GM23248 (cell line): Measurements from ENCODE around the gene SHISA5. TPM values are rescaled to one million over a fixed set of nuclear protein-coding genes. Genes with fewer than 3 reads are reported as not detected.

ENCODE experiments used
- DNase-seq: peaks from one replicate; pipeline ENCODE4 v3.0.0-alpha.2; 2015
- H2AFZ ChIP-seq: fragments of 200-600 bp; sonication (generic); 2 replicates; pipeline ENCODE4 v1.6.1; 2016; ENCODE audit warnings: antibody characterized with exemption
- H3F3A ChIP-seq: fragments of 200-600 bp; sonication (generic); 2 replicates; pipeline ENCODE4 v1.6.1; 2016; ENCODE audit warnings: mild to moderate bottlenecking, antibody characterized with exemption, mixed run types; ENCODE audit not compliant: insufficient read depth
- H3K27ac ChIP-seq: fragments of 200-600 bp; sonication (generic); 2 replicates; pipeline ENCODE4 v1.5.1; 2016; ENCODE audit warnings: mild to moderate bottlenecking
- H3K27me3 ChIP-seq: fragments of 200-600 bp; sonication (generic); replicated peaks from 2 replicates; pipeline ENCODE4 v1.6.1; 2016; ENCODE audit warnings: mild to moderate bottlenecking; ENCODE audit not compliant: insufficient read depth
- H3K36me3 ChIP-seq: fragments of 200-600 bp; sonication (generic); 2 replicates; pipeline ENCODE4 v1.6.1; 2016; ENCODE audit warnings: low read depth, mild to moderate bottlenecking
- H3K4me1 ChIP-seq: fragments of 200-600 bp; sonication (generic); 2 replicates; pipeline ENCODE4 v1.6.1; 2016; ENCODE audit warnings: mild to moderate bottlenecking; ENCODE audit not compliant: insufficient read depth
- H3K4me2 ChIP-seq: fragments of 200-600 bp; sonication (generic); one replicate; pipeline ENCODE4 v1.6.1; 2016; ENCODE audit warnings: mild to moderate bottlenecking; ENCODE audit not compliant: unreplicated experiment
- H3K4me3 ChIP-seq: fragments of 200-600 bp; sonication (generic); 2 replicates; pipeline ENCODE4 v1.5.1; 2016; ENCODE audit warnings: mild to moderate bottlenecking
- H3K79me2 ChIP-seq: fragments of 200-600 bp; sonication (generic); 2 replicates; pipeline ENCODE4 v1.6.1; 2016; ENCODE audit warnings: mild to moderate bottlenecking; ENCODE audit not compliant: insufficient read depth
- H3K9ac ChIP-seq: fragments of 200-600 bp; sonication (generic); 2 replicates; pipeline ENCODE4 v1.6.1; 2016; ENCODE audit warnings: mild to moderate bottlenecking
- H3K9me2 ChIP-seq: fragments of 200-600 bp; sonication (generic); 2 replicates; pipeline ENCODE4 v1.6.1; 2016; ENCODE audit warnings: mixed run types, mild to moderate bottlenecking, moderate library complexity; ENCODE audit not compliant: insufficient read depth
- H3K9me3 ChIP-seq: fragments of 200-600 bp; sonication (generic); one replicate; pipeline ENCODE4 v1.6.1; 2017; ENCODE audit warnings: low read depth
- H4K20me1 ChIP-seq: fragments of 200-600 bp; sonication (generic); 2 replicates; pipeline ENCODE4 v1.6.0; 2016; ENCODE audit not compliant: insufficient read depth
- EZH2 ChIP-seq: fragments of 200-600 bp; sonication (generic); IDR thresholded peaks from 2 replicates; pipeline ENCODE4 v1.6.1; 2018; ENCODE audit warnings: antibody characterized with exemption, mild to moderate bottlenecking; ENCODE audit not compliant: insufficient read depth, poor library complexity, severe bottlenecking
- EZH2phosphoT487 ChIP-seq: fragments of 200-600 bp; sonication (generic); IDR thresholded peaks from 2 replicates; pipeline ENCODE4 v1.6.1; 2018; ENCODE audit warnings: antibody characterized with exemption, moderate library complexity, mild to moderate bottlenecking, low read depth; ENCODE audit not compliant: insufficient read depth
- WGBS, 2 experiments: methylation state at CpG; one replicate each; pipeline ENCODE4 v1.1.6; 2015 to 2017; ENCODE audit warnings: low lambda C conversion rate in 2 of 2, low coverage in 1 of 2; ENCODE audit errors: missing lambda C conversion rate in 2 of 2; 5-methylcytosine and 5-hydroxymethylcytosine counted together
- in situ Hi-C: fragments of 300-500 bp; cut with MboI; formaldehyde crosslinking; loops from 2 replicates; pipeline ENCODE4 v1.15.0; 2020
- microRNA-seq: library from miRNA; unstranded; fragments of <30 nt; microRNA quantifications from one replicate; pipeline ENCODE4, GENCODE V29; 2016; ENCODE audit warnings: borderline number of aligned reads
- polyA plus RNA-seq: library from polyadenylated mRNA; unstranded; fragments of >200 nt; fragmentation: Nextera tagmentation; extraction: Ambion mirVana; gene quantifications from 2 replicates; pipeline ENCODE4 v1.2.1, GENCODE V29; 2016
- small RNA-seq: library from RNA; depleted of rRNA; stranded (forward); fragments of <200 nt; gene quantifications from one replicate; pipeline ENCODE3, GENCODE V24; 2014; ENCODE audit warnings: low read depth, low replicate concordance
- total RNA-seq: library from RNA; depleted of rRNA; stranded (reverse); fragments of >200 nt; shearing (Covaris generic); gene quantifications from 2 replicates; pipeline ENCODE4 v1.2.3, GENCODE V29; 2014; rRNA removed

SHISA5 gene
- total and polyA plus RNA-seq, 2 experiments from 2014 or later: 153 to 215 TPM

DNA sequence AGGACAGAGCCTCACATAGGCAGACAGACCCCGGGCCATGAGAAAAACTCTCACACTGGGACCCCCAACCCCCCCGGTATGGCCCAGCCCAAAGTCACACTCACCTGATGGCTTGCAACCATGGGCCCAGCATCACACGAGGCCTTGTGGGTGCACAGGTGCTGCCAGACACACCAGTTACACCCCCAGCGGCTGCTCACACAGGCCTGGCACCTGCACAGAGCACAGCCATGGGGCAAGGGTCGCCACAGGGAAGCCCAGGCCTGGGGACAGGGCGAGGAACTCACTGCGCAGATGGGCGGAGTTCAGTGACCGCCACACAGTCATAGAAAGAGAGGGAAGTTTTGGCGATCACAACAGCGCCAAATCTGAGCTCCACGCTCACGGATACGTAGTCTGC lies 83.4 kb downstream of the SHISA5 start:
- H4K20me1 ChIP-seq: no peaks in the 10 kb centered on the region
- 84 to 87% methylated on average over 12 to 14 of the region's 14 CpGs for WGBS, 2 experiments
- in situ Hi-C loops: no loop called here

DNA sequence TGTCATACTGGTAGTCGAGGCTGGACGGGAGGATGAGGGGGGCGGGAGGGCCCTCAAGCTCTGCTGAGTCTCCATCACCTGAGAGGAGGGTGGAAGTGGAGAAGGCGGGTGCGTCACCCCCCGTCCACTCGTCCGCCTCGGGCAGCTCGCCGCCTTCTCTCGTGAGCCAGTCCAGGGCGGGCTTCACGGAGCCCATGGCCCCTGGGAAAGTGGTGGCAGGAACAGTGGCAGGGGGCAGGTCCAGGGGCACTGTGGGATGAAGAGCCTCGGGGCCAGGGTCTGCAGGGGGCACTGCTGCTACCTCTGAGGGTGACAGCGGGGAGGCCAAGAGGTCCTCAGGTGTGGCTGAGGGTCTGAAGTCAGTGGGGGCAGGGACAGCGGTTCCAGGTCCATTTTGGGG lies 84.4 kb downstream of the SHISA5 start:
- no peaks in the 10 kb centered on the region for H3F3A ChIP-seq
- no peak overlapping the region for H3K9ac ChIP-seq
- H3K4me1 ChIP-seq: no peaks in the 10 kb centered on the region
- H3K4me2 ChIP-seq: no peak overlapping the region
- in situ Hi-C loops: no loop called here
- TF ChIP-seq EZH2: no peak
- no peaks in the 10 kb centered on the region for H3K27me3 ChIP-seq
- H3K36me3 ChIP-seq: no peaks in the 10 kb centered on the region
- no peaks in the 10 kb centered on the region for H3K9me2 ChIP-seq
- no peak overlapping the region for H3K27ac ChIP-seq
- no peaks in the 10 kb centered on the region for H4K20me1 ChIP-seq
- H3K79me2 ChIP-seq: no peaks in the 10 kb centered on the region
- 92% methylated on average over 8 to 17 of the region's 17 CpGs for WGBS, 2 experiments
- no peak for DNase-seq
- no peak overlapping the region for H2AFZ ChIP-seq
- no peaks in the 10 kb centered on the region for H3K9me3 ChIP-seq
- no peak overlapping the region for H3K4me3 ChIP-seq

More for the DNA sequence above, 83.4 kb downstream of the SHISA5 start:
- no peak for DNase-seq
- Histone ChIP-seq H3K9ac (no peak overlapping the region), H3K4me3 (no peak overlapping the region), H3K4me2 (no peak overlapping the region), H3K36me3 (no peaks in the 10 kb centered on the region), H3F3A (no peaks in the 10 kb centered on the region), H3K9me2 (no peaks in the 10 kb centered on the region), H3K79me2 (no peaks in the 10 kb centered on the region), H2AFZ (no peak overlapping the region), H3K27me3 (no peaks in the 10 kb centered on the region), H3K9me3 (no peaks in the 10 kb centered on the region), H3K4me1 (no peaks in the 10 kb centered on the region), H3K27ac (no peak overlapping the region)
- no peak for TF ChIP-seq EZH2
- TF ChIP-seq EZH2phosphoT487: no peak

DNA sequence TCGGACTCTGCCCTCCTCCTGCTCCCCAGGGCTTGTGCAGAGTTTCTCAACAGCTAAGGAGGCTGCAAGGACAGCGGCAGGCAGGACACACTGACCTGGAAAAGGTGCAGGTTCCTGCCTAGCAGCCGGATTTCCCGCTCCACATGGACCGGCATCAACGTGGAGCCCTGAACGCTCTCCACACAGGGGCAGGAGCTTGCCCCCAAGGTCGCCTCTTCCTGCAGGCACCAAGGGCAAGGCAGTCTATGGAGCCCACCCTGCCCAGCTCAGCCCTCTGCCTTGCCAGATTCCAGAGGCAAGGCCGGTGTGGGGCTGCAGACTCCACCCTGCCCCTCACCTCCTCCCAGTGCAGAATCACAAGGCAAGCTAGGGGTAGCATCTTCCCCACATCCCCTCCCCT lies 84.8 kb downstream of the SHISA5 start:
- H3K27ac ChIP-seq: no peak overlapping the region
- H3K4me1 ChIP-seq: no peaks in the 10 kb centered on the region
- H2AFZ ChIP-seq: no peak overlapping the region
- no peaks in the 10 kb centered on the region for H3F3A ChIP-seq
- H3K4me3 ChIP-seq: no peak overlapping the region
- TF ChIP-seq EZH2 (no peak), EZH2phosphoT487 (no peak)
- no peaks in the 10 kb centered on the region for H3K79me2 ChIP-seq
- no peak overlapping the region for H3K4me2 ChIP-seq
- no peaks in the 10 kb centered on the region for H3K27me3 ChIP-seq
- in situ Hi-C loops: no loop called here
- no peak for DNase-seq
- no peaks in the 10 kb centered on the region for H3K36me3 ChIP-seq
- H3K9me2 ChIP-seq: no peaks in the 10 kb centered on the region
- WGBS, 2 experiments: 82 to 89% methylated on average over 9 of the region's 9 CpGs
- H3K9ac ChIP-seq: no peak overlapping the region
- no peaks in the 10 kb centered on the region for H3K9me3 ChIP-seq
- no peaks in the 10 kb centered on the region for H4K20me1 ChIP-seq

DNA sequence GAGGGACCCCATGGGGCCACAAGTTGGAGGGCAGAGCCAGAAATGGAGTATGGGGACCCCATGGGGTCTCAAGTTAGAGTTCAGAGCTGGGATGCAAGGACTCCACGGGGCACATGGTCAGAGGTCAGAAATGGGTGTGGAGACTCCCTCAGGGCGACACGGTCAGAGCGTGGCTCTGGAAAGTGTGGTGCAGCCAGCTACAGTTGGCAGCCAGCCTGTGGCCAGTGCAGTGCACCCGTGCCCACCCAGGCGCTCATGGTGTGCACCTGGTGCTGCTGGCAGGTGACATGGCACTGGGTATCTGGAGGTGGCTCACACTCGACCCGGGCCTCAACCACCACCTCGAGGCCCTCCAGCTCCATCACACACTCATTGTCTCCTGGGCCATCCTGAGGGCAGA lies 85.3 kb downstream of the SHISA5 start:
- 86 to 91% methylated on average over 9 of the region's 9 CpGs for WGBS, 2 experiments
- Histone ChIP-seq H4K20me1 (no peaks in the 10 kb centered on the region), H3K9me3 (no peaks in the 10 kb centered on the region), H3K9me2 (no peaks in the 10 kb centered on the region), H3K4me2 (no peak overlapping the region), H2AFZ (no peak overlapping the region), H3F3A (no peaks in the 10 kb centered on the region), H3K4me1 (no peaks in the 10 kb centered on the region), H3K9ac (no peak overlapping the region), H3K4me3 (no peak overlapping the region), H3K27me3 (no peaks in the 10 kb centered on the region), H3K79me2 (no peaks in the 10 kb centered on the region), H3K36me3 (no peaks in the 10 kb centered on the region), H3K27ac (no peak overlapping the region)
- no peak for TF ChIP-seq EZH2phosphoT487
- no peak for TF ChIP-seq EZH2
- in situ Hi-C loops: no loop called here
- no peak for DNase-seq

DNA sequence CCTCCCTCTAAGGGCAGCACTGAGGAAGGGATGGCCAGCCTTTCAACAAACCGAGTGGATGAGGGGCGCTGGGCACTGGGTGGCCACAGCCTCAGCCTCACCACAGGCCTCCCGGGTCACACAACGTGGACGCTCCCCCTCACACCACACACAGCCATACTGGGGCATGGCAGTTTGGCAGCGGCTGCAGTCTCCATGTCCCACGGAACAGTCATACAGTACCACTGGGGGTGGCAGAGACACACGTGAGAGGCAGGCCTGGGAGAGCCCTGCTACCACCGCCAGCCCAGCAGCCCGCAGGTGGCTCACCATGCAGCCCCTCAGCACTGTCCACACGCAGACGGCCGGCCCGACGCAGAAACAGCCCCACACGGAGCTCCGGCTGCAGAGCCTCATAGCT lies 85.8 kb downstream of the SHISA5 start:
- no peaks in the 10 kb centered on the region for H4K20me1 ChIP-seq
- H3K9me3 ChIP-seq: no peaks in the 10 kb centered on the region
- H3K36me3 ChIP-seq: no peaks in the 10 kb centered on the region
- 79 to 83% methylated on average over 17 of the region's 17 CpGs for WGBS, 2 experiments
- no peak overlapping the region for H3K27ac ChIP-seq
- H3K9me2 ChIP-seq: no peaks in the 10 kb centered on the region
- no peaks in the 10 kb centered on the region for H3K4me1 ChIP-seq
- DNase-seq: no peak
- no peaks in the 10 kb centered on the region for H3F3A ChIP-seq
- in situ Hi-C loops: no loop called here
- no peak overlapping the region for H3K9ac ChIP-seq
- no peaks in the 10 kb centered on the region for H3K79me2 ChIP-seq
- H3K27me3 ChIP-seq: no peaks in the 10 kb centered on the region
- TF ChIP-seq EZH2phosphoT487 (no peak), EZH2 (no peak)
- no peak overlapping the region for H3K4me3 ChIP-seq
- no peak overlapping the region for H2AFZ ChIP-seq
- no peak overlapping the region for H3K4me2 ChIP-seq

Small RNAs within 50 kb of the gene (microRNA-seq; reads per million reads assigned to microRNA genes)
- gene MIR6823: 1.5 reads per million

Small RNAs within 50 kb of the gene (small RNA-seq; reads per million reads assigned to genes)
- gene MIR6823: not detected

Other genes with a start within 250 kb of the SHISA5 start
- gene NME6, start 202.8 kb downstream of the SHISA5 start, total RNA-seq: 24.3 and 33.3 TPM in 2 replicates
- 28.9 and 30.2 TPM in 2 replicates for gene NME6, start 202.8 kb downstream of the SHISA5 start, polyA plus RNA-seq
- not detected in 2 replicates for gene SPINK8, start 170.5 kb downstream of the SHISA5 start, total RNA-seq
- gene SPINK8, start 170.5 kb downstream of the SHISA5 start, polyA plus RNA-seq: not detected in 2 replicates
- not detected in 2 replicates for gene FBXW12, start 132.0 kb downstream of the SHISA5 start, total RNA-seq
- gene FBXW12, start 132.0 kb downstream of the SHISA5 start, polyA plus RNA-seq: not detected in 2 replicates
- 5.5 and 8.0 TPM in 2 replicates for gene PLXNB1, start 74.1 kb downstream of the SHISA5 start, total RNA-seq
- gene PLXNB1, start 74.1 kb downstream of the SHISA5 start, polyA plus RNA-seq: 3.3 and 4.9 TPM in 2 replicates
- gene CCDC51, start 64.1 kb downstream of the SHISA5 start, total RNA-seq: 10.1 and 10.6 TPM in 2 replicates
- gene CCDC51, start 64.1 kb downstream of the SHISA5 start, polyA plus RNA-seq: 14.0 and 14.9 TPM in 2 replicates
- 150 and 244 TPM in 2 replicates for gene TMA7, start 63.9 kb downstream of the SHISA5 start, total RNA-seq
- 535 and 552 TPM in 2 replicates for gene TMA7, start 63.9 kb downstream of the SHISA5 start, polyA plus RNA-seq
- gene ATRIP, start 57.4 kb downstream of the SHISA5 start, total RNA-seq: 8.4 and 9.5 TPM in 2 replicates
- 4.2 and 4.6 TPM in 2 replicates for gene ATRIP, start 57.4 kb downstream of the SHISA5 start, polyA plus RNA-seq
- 12.6 and 15.3 TPM in 2 replicates for gene PFKFB4, start 52.6 kb upstream of the SHISA5 start, total RNA-seq
- gene PFKFB4, start 52.6 kb upstream of the SHISA5 start, polyA plus RNA-seq: 10.1 and 12.1 TPM in 2 replicates
- 0.25 and 0.86 TPM in 2 replicates for gene UCN2, start 59.6 kb upstream of the SHISA5 start, total RNA-seq
- gene UCN2, start 59.6 kb upstream of the SHISA5 start, polyA plus RNA-seq: 0.25 and 0.45 TPM in 2 replicates
- gene COL7A1, start 91.2 kb upstream of the SHISA5 start, total RNA-seq: 27.9 and 33.6 TPM in 2 replicates
- gene COL7A1, start 91.2 kb upstream of the SHISA5 start, polyA plus RNA-seq: 11.2 and 11.9 TPM in 2 replicates
- gene UQCRC1, start 105.5 kb upstream of the SHISA5 start, total RNA-seq: 285 and 490 TPM in 2 replicates
- 252 and 279 TPM in 2 replicates for gene UQCRC1, start 105.5 kb upstream of the SHISA5 start, polyA plus RNA-seq
- gene TMEM89, start 117.6 kb upstream of the SHISA5 start, total RNA-seq: not detected in 2 replicates
- not detected in 2 replicates for gene TMEM89, start 117.6 kb upstream of the SHISA5 start, polyA plus RNA-seq
- gene SLC26A6, start 131.3 kb upstream of the SHISA5 start, total RNA-seq: 21.1 and 28.3 TPM in 2 replicates
- 11.2 and 13.4 TPM in 2 replicates for gene SLC26A6, start 131.3 kb upstream of the SHISA5 start, polyA plus RNA-seq
- gene CELSR3, start 158.7 kb upstream of the SHISA5 start, total RNA-seq: 1.4 TPM in 2 replicates
- 0.30 and 0.40 TPM in 2 replicates for gene CELSR3, start 158.7 kb upstream of the SHISA5 start, polyA plus RNA-seq
- gene NCKIPSD, start 181.7 kb upstream of the SHISA5 start, total RNA-seq: 32.5 and 39.3 TPM in 2 replicates
- 20.6 and 21.7 TPM in 2 replicates for gene NCKIPSD, start 181.7 kb upstream of the SHISA5 start, polyA plus RNA-seq
- 59.1 and 59.6 TPM in 2 replicates for gene IP6K2, start 213.0 kb upstream of the SHISA5 start, total RNA-seq
- gene IP6K2, start 213.0 kb upstream of the SHISA5 start, polyA plus RNA-seq: 56.5 and 57.4 TPM in 2 replicates